HG03064 (cell line): ENCODE data around the gene MINDY2.
A peak's percentile ranks its signal among the peaks of the same experiment; 100 is the strongest.
"Not testable (repeated sequence)": the region's sequence is repeated elsewhere in the genome, so short reads cannot be mapped to it uniquely, and the experiment has no call there.

Experiments
- ATAC-seq: cut with Tn5 transposase; IDR thresholded peaks from one replicate; pipeline ENCODE4 v1.9.1; 2021; ENCODE audit warnings: low read depth; ENCODE audit not compliant: unreplicated experiment

MINDY2 gene

GRCh38 chr15:58749532-58750337 is 21.4 kb upstream of the MINDY2 start, which contains the start of gene ADAM10:
Gene ADAM10 (minus strand): TSS chr15:58749707. CDS start chr15:58749534, 173 bp downstream.
- peak; percentile 77 for ATAC-seq

GRCh38 chr15:58752716-58753115 is 18.4 kb upstream of the MINDY2 start:
- no peak for ATAC-seq

- no peak for ATAC-seq
Observed at GRCh38 chr15:58755350-58755749, 15.8 kb upstream of the MINDY2 start.

- ATAC-seq: no peak
Observed at GRCh38 chr15:58755956-58756355, 15.1 kb upstream of the MINDY2 start.

GRCh38 chr15:58758141-58758540 is 13.0 kb upstream of the MINDY2 start:
- no peak for ATAC-seq

GRCh38 chr15:58760385-58761009 is 10.6 kb upstream of the MINDY2 start:
- ATAC-seq: no peak

GRCh38 chr15:58761010-58761388 is 10.1 kb upstream of the MINDY2 start:
- ATAC-seq: no peak

GRCh38 chr15:58762285-58762684 is 8.8 kb upstream of the MINDY2 start:
- no peak for ATAC-seq

GRCh38 chr15:58762731-58763130 is 8.4 kb upstream of the MINDY2 start:
- ATAC-seq: no peak

GRCh38 chr15:58764468-58764867 is 6.6 kb upstream of the MINDY2 start:
- no peak for ATAC-seq

- no peak for ATAC-seq
Observed at GRCh38 chr15:58766290-58766689, 4.8 kb upstream of the MINDY2 start.

GRCh38 chr15:58768601-58769004 is 2.5 kb upstream of the MINDY2 start:
- ATAC-seq: not testable (repeated sequence)

GRCh38 chr15:58770519-58770856 is 614 bp upstream of the MINDY2 start:
- peak; percentile 26 for ATAC-seq

GRCh38 chr15:58771621-58772250 is 634 bp downstream of the MINDY2 start:
- ATAC-seq: peak; percentile 5

- ATAC-seq: no peak
Observed at GRCh38 chr15:58773024-58773423, 1.9 kb downstream of the MINDY2 start.

- no peak for ATAC-seq
Observed at GRCh38 chr15:58775402-58775801, 4.3 kb downstream of the MINDY2 start.

- no peak for ATAC-seq
Observed at GRCh38 chr15:58777107-58777506, 6.0 kb downstream of the MINDY2 start.

- no peak for ATAC-seq
Observed at GRCh38 chr15:58779554-58779953, 8.5 kb downstream of the MINDY2 start.

- no peak for ATAC-seq
Observed at GRCh38 chr15:58785355-58785754, 14.3 kb downstream of the MINDY2 start.

- ATAC-seq: no peak
Observed at GRCh38 chr15:58788056-58788710, 17.1 kb downstream of the MINDY2 start.

GRCh38 chr15:58793862-58794261 is 22.8 kb downstream of the MINDY2 start:
- no peak for ATAC-seq
